ENCODE measurements around the gene CRY2.

Gene CRY2

GRCh38 chr11:45918331-45918941 lies 71.2 kb downstream of the CRY2 start:
- no peak for DNase-seq (ENCODE audit: low read depth)

GRCh38 chr11:45918962-45919675 lies 71.8 kb downstream of the CRY2 start:
- no peak for DNase-seq (ENCODE audit: low read depth)

GRCh38 chr11:45919806-45920530 lies 72.7 kb downstream of the CRY2 start:
- DNase-seq (ENCODE audit: low read depth), result no peak

GRCh38 chr11:45920531-45921477 lies 73.5 kb downstream of the CRY2 start:
- no peak for DNase-seq (ENCODE audit: low read depth)

- DNase-seq (ENCODE audit: low read depth), result no peak
Measured at GRCh38 chr11:45921561-45922424, 74.5 kb downstream of the CRY2 start.

- no peak for DNase-seq (ENCODE audit: low read depth)
Measured at GRCh38 chr11:45922425-45923082, 75.3 kb downstream of the CRY2 start, which contains the start of gene LARGE2. LARGE2 (plus strand) TSS chr11:45922656; CDS start chr11:45922883, 227 bp downstream.

GRCh38 chr11:45924036-45924915 lies 77.0 kb downstream of the CRY2 start:
- no peak for DNase-seq (ENCODE audit: low read depth)

- DNase-seq (ENCODE audit: low read depth), result no peak
Measured at GRCh38 chr11:45924927-45925326, 77.7 kb downstream of the CRY2 start.

- DNase-seq (ENCODE audit: low read depth), result no peak
Measured at GRCh38 chr11:45925550-45925949, 78.3 kb downstream of the CRY2 start.

GRCh38 chr11:45926001-45926401 lies 78.7 kb downstream of the CRY2 start:
- no peak for DNase-seq (ENCODE audit: low read depth)

- DNase-seq (ENCODE audit: low read depth), result no peak
Measured at GRCh38 chr11:45926536-45927331, 79.5 kb downstream of the CRY2 start.

GRCh38 chr11:45927332-45927683 lies 80.0 kb downstream of the CRY2 start:
- DNase-seq (ENCODE audit: low read depth), result no peak

- no peak for DNase-seq (ENCODE audit: low read depth)
Measured at GRCh38 chr11:45927684-45928413, 80.6 kb downstream of the CRY2 start.

- no peak for DNase-seq (ENCODE audit: low read depth)
Measured at GRCh38 chr11:45928535-45929215, 81.4 kb downstream of the CRY2 start.

GRCh38 chr11:45929486-45930030 lies 82.3 kb downstream of the CRY2 start:
- DNase-seq (ENCODE audit: low read depth), result no peak

- no peak for DNase-seq (ENCODE audit: low read depth)
Measured at GRCh38 chr11:45930031-45930794, 82.9 kb downstream of the CRY2 start.
